Measurements from ENCODE around the gene AATF.

The AATF gene

DNA sequence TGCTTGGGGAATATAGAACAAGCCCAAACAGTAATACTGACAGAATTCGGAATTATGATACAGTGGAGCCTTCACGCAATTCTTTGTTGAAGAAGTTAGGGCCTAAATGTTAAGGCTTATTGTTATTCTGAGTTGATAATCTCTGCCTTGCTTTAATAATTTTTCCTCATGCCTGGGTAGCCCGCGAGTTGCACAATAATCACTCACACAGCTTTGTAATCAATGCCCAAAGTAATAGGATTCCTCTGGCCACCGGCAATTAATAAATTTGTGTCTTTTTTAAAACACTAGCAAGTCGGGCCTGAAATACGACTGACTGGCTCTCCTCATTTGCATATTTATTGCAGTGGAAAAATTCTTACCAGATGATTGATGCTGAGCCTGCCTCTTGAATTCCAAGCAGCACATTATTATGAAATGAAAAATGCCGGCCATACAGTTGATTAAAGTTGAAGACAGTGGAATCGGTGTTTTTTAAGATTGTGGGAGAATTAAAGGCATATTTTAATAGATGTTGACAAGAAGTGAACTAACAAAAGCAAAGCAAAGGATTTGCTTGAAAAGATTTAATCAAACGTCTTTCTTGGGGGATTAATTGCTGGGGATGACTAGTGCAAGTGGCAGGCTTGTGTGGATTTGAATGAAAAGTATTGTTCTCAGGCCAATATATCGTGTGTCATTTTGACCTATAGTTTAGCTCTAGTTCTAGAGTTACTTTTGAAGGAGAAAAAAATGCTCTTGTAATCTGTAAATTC is 30.2 kb downstream of the AATF start:
- TF ChIP-seq, protein P1, sequence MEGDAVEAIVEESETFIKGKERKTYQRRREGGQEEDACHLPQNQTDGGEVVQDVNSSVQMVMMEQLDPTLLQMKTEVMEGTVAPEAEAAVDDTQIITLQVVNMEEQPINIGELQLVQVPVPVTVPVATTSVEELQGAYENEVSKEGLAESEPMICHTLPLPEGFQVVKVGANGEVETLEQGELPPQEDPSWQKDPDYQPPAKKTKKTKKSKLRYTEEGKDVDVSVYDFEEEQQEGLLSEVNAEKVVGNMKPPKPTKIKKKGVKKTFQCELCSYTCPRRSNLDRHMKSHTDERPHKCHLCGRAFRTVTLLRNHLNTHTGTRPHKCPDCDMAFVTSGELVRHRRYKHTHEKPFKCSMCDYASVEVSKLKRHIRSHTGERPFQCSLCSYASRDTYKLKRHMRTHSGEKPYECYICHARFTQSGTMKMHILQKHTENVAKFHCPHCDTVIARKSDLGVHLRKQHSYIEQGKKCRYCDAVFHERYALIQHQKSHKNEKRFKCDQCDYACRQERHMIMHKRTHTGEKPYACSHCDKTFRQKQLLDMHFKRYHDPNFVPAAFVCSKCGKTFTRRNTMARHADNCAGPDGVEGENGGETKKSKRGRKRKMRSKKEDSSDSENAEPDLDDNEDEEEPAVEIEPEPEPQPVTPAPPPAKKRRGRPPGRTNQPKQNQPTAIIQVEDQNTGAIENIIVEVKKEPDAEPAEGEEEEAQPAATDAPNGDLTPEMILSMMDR (IDR thresholded peaks at IDR 0.05; ENCODE audit: borderline replicate concordance, control extremely low read depth, extremely low read depth, insufficient read depth, missing control alignments): no peak
- in situ Hi-C loops (cut with MboI; ENCODE audit: low sequenced_read_pairs, unreplicated experiment): no loop called here
- DNase-seq (ENCODE audit: low spot score): no peak

DNA sequence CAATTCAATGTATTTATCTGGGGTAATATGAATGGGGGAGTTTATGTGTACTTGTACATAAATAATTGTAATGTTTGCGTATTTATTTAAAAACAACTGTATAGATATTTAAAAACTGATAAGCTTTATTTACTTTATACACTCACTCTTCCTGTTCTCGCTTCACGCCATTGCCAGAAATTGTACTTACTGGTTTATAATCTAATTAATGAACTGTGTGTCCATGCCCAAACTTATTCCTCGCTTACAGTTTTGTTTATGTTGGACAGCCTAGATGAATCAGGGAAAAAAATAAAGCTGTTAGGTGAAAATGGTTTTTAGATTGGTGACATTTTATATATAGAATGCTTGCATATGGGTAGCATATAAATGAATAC is 30.8 kb downstream of the AATF start:
- in situ Hi-C loops (cut with MboI; ENCODE audit: low sequenced_read_pairs, unreplicated experiment): no loop called here
- TF ChIP-seq, protein P1 (IDR thresholded peaks at IDR 0.05; ENCODE audit: borderline replicate concordance, control extremely low read depth, extremely low read depth, insufficient read depth, missing control alignments): no peak
- no peak for DNase-seq (ENCODE audit: low spot score)

DNA sequence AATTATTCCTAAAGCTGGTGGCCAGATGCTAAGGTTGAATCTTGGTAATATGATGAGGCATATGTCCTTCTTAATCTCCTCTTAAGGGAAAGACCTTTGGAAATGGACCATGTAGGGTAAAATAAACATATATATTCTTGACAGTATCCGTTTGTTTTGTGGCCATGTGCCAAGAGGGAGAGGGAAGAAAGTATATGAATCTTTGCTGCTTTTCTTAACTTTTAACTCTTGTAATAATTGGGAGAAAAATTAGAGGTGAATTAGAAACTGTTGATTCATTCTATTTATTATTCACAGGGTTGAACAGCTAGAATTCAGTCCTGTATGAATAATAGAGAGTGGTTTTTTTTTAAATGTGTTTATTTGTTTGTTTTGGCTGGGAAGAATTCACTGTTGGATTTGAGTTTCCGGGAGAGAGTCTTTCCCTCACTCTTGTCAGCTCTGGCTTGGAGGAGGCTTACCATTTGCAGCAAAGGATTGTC is 31.6 kb downstream of the AATF start:
- DNase-seq (ENCODE audit: low spot score): no peak
- TF ChIP-seq, protein P1 (IDR thresholded peaks at IDR 0.05; ENCODE audit: borderline replicate concordance, control extremely low read depth, extremely low read depth, insufficient read depth, missing control alignments): no peak
- in situ Hi-C loops (cut with MboI; ENCODE audit: low sequenced_read_pairs, unreplicated experiment): no loop called here

DNA sequence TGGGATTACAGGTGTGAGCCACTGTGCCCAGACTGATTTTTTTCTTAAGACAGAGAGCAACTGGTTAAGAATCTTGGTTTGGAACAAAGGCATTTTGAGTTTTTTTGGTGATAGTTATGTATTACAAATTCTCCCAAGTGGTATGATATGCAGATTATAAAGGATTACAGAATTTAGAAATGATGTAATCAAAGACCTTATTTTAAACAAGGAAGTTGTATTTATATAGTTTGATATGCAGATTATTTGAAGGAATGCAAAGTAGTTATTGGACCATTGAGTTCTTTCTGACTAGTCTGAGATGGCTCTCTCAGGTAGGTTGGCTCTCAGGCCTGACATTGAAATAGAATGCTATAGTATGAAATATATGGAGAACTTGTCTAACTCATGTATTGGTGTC is 34.9 kb downstream of the AATF start:
- TF ChIP-seq, protein P1 (IDR thresholded peaks at IDR 0.05; ENCODE audit: borderline replicate concordance, control extremely low read depth, extremely low read depth, insufficient read depth, missing control alignments): no peak
- in situ Hi-C loops (cut with MboI; ENCODE audit: low sequenced_read_pairs, unreplicated experiment): no loop called here
- DNase-seq (ENCODE audit: low spot score): no peak

DNA sequence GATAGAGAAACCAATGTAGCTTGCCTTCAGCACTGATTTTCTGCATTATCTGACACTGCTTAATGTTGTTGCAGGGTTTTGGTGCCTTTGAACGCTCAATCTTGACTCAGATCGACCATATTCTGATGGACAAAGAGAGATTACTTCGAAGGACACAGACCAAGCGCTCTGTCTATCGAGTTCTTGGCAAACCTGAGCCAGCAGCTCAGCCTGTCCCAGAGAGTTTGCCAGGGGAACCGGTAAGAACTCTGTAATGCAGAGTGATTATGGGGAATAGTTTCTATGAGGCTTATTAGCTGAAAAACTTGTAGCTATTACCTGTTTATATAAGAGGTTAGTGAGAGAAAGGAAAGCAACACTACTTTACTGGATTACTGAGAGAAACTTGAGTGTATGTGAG is 40.4 kb downstream of the AATF start:
- no peak for DNase-seq (ENCODE audit: low spot score)
- in situ Hi-C loops (cut with MboI; ENCODE audit: low sequenced_read_pairs, unreplicated experiment): no loop called here

DNA sequence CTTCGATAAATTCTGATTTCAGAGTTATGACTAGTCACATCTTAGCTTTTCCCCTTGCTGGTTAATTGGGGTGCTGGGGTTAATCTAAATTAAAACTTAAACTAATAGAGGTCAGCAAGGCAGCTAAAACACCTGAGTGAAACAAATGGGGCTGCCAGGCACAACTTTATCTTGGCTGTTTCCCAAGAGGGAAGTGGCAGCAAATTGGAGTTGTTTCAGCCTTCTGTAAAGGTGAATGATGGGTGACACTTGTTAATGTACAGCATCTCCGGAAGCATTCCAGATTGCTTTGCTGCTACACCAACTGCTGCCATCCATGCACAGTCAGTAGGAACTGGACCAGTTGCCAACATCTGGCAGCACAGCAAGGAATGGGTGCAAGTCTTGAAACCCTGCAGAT is 43.9 kb downstream of the AATF start:
- TF ChIP-seq, protein P1 (IDR thresholded peaks at IDR 0.05; ENCODE audit: borderline replicate concordance, control extremely low read depth, extremely low read depth, insufficient read depth, missing control alignments): no peak
- DNase-seq (ENCODE audit: low spot score): no peak
- in situ Hi-C loops (cut with MboI; ENCODE audit: low sequenced_read_pairs, unreplicated experiment): no loop called here

More for the DNA sequence above, 40.4 kb downstream of the AATF start:
- TF ChIP-seq, protein P1 (IDR thresholded peaks at IDR 0.05; ENCODE audit: borderline replicate concordance, control extremely low read depth, extremely low read depth, insufficient read depth, missing control alignments): no peak

All from GM13976 (cell line).